Measurements from ENCODE around the gene SIRPB2.
"Not testable (repeated sequence)": the region's sequence is repeated elsewhere in the genome, so short reads cannot be mapped to it uniquely, and the experiment has no call there.

The SIRPB2 gene

DNA sequence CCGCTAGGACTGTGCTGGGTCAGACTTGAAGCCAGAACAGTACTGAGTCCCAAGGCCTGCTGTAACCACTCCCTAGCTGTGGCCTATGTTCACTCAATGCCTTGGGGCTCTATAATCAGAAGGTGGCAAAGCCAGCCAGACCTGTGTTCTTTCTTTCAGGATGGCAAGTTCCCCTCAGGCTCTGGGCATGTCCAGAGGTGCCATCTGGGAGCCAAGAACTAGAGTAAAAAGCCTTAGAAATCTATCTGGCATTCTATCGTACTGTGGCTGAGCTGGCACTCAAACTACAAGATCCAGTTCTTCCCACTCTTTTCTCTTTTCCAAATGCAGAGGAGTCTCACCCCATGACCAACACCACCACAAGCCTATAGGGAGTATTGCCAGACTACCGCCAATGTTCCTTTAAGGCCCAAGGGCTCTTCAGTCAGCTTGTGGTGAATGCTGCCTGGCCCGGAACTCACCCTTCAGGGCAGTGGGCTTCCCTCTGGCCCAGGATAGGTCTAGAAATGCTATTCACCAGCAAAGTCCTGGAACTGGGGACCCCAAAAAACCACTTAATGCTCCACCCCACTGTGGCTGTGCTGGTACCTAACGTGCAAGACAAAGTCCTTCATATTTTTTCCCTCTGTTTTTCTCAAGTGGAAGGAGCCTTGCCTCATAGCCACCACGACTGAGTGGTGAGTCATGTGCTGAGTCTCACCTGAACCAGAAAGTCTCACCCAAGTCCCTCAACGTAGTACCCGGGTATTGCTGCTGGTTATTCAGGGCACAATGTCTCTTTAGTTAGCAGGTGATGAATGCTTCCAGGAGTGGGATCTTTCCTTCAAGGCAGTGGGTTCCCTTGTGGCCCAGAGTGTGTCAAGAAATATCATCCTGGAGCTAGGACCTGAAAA is 8.6 kb upstream of the SIRPB2 start:
- DNase-seq (ENCODE audit: low read depth): no peak

DNA sequence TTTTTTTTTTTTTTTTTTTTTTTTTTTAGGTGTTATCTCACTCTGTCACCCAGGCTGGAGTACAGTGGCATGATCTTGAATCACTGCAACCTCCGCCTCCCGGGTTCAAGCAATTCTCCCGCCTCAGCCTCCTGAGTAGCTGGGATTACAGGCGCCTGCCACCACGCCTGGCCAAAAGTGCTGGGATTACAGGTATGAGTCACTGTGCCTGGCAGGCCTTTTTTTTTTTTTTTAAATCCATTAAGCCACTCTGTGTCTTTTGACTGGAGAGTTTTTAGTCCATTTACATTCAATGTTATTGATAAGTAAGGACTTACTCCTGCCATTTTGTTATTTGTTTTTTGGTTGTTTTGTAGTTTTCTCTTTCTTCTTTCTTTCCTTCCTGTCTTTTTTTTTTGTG is 6.2 kb upstream of the SIRPB2 start:
- DNase-seq (ENCODE audit: low read depth): not testable (repeated sequence)

DNA sequence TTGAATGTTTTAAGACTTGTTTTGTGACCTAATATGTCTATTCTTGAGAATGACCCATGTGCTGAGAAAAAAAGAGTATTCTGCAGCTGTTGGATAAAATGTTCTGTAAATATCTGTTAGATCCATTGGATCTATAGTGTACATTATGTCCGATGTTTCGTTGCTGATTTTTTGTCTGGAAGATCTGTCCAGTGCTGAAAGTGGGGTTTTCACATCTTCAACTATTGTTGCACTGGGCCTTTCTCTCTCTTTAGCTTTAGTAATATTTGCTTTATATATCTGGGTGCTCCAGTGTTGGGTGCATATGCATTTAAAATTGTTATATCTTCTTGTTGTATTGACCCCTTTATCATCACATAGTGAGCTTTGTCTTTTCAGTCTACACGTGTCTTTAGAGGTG is 5.7 kb upstream of the SIRPB2 start:
- DNase-seq (ENCODE audit: low read depth): no peak

DNA sequence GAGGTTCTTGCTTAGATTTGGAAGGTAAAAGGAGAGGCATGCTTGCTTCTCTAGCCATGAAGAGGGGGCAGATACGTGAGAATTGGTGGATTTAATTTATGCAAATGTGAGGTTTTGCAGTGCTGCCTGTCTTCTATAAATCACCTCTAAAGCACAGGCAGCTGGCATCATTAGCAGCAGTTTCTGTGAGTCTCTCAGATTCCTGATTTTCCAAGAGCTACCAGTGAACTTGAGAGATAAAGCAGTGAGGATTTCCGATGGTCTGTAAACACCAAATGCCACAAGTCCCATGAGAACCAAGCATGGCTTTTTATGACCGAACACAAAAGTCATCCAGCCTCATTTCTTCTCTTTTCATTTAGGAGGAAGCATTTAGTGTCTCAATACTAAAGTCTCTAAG is 3.2 kb upstream of the SIRPB2 start:
- no peak for DNase-seq (ENCODE audit: low read depth)

- no peak for DNase-seq (ENCODE audit: low read depth)
Measured at GRCh38 chr20:1493536-1493935, 2.3 kb upstream of the SIRPB2 start.

GRCh38 chr20:1491860-1492642 is 831 bp upstream of the SIRPB2 start:
- no peak for DNase-seq (ENCODE audit: low read depth)

DNA sequence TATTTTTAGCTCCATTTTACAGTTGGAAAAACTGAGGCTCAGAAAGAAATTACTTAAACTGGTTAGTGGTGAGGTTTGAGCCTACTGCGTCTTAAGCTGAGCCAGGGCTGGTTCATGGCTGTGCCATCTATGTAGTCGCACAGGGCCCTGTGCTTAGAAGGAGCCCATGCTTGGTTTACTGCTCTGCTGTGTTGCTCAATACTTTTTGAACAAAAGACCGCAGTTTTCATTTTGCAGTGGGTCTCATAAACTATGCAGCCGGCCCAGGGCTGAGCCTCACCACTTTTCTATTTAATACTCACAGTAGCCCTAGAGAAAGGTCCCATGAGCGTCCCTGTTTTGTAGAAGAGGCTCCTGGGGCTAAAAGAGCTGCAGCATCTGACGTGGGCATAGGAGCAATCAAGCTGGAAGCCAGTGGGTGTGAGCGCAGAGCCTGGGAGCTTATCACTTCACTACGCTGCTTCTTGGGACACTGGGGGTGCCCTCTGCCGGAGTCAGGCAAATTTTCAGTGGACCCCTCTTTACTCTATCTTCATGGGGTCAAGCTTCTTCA is 501 bp downstream of the SIRPB2 start:
- DNase-seq (ENCODE audit: low read depth): no peak

DNA sequence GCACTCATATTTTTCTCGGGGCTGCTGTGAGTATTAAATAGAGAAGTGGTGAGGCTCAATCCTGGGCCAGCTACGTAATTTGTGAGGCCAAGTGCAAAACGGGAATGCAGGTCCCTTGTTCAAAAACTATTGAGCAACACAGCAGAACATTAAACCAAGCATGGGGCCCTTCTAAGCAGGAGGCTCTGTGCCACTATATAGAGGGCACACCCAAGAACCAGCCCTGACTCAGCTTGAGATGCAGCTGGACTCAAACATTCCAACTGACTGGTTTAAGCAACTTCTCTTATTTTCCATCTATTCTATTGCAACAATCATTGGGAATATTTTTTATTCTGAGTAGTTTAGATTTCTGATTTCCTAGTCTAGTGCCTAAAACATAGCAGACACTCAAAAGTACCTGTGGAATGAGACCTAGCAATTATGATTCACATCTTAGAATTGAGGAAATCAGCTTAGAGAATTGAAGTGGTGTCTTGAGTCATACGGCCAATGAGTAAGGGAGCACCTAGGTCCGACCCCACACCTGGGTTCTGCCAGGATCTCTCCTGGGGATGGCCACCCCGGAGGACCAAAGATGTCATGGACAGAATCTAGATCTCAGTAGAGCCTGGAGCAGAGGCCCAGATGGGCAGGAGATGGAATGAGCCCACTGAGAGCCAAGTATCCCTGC is 1.3 kb downstream of the SIRPB2 start:
- DNase-seq (ENCODE audit: low read depth): no peak

DNA sequence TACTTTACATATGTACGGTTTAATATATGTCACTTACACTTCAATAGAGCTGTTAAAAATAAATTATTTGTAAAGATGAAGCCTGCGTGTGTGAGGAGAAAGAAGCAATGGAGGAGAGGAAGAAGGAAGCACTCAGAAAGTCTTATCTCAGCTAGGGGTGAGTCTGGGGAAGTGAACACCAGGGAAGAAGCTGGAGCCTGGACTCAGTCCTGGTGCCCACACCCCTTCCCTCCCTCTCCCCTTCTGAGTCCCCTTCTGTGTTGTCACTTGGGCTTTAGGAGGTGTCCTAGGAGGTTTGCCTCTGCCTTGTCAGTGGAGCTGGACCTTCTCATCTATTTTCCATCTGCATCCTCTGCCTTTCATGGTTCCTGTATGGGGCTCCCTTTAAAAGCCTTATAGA is 1.9 kb downstream of the SIRPB2 start:
- DNase-seq (ENCODE audit: low read depth): no peak

- no peak for DNase-seq (ENCODE audit: low read depth)
Measured at GRCh38 chr20:1486566-1486965, 4.7 kb downstream of the SIRPB2 start.

DNA sequence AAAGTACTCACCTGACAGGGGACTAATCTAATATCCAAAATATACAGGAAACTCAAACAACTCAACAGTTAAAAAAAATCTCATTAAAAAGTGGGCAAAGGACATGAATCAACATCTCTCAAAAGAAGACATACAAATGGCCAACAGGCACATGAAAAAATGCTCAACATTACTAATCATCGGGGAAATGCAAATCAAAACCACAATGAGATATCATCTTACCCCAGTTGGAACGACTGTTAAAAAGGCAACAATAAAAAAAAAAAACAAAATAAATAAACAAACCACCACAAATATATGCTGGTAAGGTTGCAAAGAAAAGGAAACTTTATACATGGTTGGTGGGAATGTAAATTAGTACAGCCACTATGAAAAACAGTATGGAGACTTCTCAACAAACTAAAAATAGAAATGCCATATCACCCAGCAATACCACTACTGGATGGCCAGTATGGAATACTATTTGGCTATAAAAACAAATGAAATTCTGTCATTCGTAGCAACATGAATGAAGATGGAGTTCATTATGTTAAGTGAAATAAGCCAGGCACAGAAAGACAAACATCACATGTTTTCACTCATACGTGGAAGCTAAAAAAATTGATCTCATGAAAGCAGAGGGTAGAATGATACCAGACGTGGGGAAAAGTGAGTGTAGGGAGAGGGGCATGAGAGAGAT is 6.6 kb downstream of the SIRPB2 start:
- DNase-seq (ENCODE audit: low read depth): no peak

- DNase-seq (ENCODE audit: low read depth): no peak
Measured at GRCh38 chr20:1479831-1480595, 11.2 kb downstream of the SIRPB2 start.

DNA sequence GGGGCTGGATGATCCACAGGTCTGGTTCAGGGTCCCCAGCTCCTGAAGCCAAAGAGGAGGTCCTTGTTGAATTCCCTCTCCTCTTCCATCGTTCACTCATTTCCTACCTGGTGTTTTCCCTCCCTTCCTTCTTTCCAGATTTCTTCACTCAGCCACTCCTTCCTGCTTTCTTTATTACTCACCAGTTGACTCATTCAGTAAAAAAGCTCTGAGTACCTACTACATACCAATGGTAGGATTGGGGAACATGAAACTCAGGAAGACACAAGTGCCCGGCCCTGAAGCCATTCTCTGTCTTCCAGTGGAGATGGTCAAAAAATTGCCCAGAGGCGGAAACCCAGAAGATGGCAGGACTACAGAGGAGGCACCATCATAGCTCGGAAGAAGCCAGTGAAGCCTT is 12.7 kb downstream of the SIRPB2 start:
- DNase-seq (ENCODE audit: low read depth): no peak

GRCh38 chr20:1477896-1478490 is 13.2 kb downstream of the SIRPB2 start:
- no peak for DNase-seq (ENCODE audit: low read depth)

- no peak for DNase-seq (ENCODE audit: low read depth)
Measured at GRCh38 chr20:1474817-1475603, 16.2 kb downstream of the SIRPB2 start.

DNA sequence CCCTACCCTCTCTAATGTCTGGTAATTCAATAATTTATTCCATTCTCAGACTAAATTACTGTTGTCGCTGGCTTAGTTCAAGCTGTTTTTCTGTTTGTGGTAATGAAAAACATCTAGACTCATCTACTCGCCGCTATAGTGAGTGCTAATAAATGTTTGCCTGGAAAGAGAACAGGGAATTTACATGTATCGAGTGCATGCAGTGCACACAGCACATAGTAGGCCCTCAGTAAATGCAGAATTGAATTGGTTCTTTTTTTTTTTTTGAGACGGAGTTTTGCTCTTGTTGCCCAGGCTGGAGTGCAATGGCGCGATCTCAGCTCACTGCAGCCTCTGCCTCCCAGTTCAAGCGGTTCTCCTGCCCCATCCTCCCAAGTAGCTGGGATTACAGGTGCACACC is 16.9 kb downstream of the SIRPB2 start:
- DNase-seq (ENCODE audit: low read depth): no peak

DNA sequence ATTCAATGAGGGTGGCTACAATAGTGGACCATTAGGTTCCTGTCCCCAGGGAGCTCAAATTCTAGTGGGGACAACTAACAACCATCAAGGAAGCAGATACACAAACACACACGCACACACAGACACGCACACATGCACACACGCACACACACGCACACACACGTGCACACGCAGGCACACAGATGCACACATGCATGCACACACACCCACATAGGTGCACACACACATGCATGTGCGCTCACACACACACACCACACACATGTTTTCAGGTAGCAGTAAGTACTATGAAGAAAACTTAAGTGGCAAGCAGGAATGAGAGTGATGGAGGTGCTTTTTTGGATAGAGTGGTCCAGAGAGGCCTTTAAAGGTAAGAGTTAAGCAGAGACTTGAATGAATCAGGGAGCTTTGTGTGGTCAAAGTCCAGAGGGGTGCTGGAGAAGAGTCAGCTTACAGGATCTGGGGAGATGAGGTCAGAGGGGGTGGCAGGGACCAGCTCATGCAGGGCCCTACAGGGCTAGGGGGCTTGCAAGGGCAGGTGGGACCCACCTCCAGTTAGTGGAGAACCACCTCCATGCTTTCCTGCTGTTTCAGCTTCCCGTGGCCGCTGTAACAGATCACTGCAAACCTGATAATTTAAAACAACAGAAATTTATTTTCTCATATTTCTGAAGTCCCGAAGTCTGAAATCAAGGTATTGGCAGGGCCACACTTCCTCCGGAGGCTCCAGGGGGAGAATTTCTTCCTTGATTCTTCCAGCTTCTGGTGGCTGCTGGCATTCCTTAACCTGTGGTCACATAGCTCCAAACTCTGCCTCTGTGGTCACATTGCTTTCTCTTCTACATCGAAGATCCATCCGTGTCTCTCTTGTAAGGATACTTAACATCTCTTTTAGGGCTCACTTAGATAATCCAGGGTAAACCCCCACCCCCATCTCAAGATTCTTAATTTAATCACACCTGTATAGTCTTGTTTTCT is 17.7 kb downstream of the SIRPB2 start:
- no peak for DNase-seq (ENCODE audit: low read depth)

DNA sequence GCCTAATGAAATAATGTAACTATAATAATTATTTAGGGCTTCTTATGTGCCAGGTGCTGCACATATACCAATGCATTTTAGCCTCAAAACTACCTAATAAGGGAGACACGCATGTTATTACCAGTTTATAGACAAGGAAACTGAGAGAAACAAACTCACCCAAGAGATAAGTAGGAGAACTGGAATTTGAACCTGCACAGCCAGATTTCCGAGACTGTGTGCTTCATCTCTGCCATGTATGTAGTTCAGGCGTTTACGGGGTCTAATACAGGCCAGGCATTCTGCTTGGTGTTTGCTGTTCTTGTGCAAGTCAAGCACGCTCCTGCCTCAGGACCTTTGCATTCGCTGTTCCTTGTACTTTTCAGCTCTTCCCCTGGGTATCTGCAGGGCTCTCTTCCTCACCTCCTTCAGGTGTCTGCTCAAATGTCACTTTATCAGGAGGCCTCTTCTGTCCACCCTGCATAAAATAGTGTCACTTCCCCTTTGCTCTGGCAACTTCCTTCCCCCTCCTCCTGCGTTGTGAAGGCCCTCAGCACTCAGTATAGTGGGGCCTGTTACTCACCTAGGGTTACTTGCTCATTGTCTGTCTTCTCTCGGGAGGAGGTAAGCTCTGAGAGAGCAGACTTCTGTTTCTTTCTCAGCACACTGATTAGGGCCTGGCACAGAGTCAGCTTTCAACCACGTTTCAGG is 18.5 kb downstream of the SIRPB2 start:
- no peak for DNase-seq (ENCODE audit: low read depth)

Data from activated T-cell treated with anti-CD3 and anti-CD28 coated beads for 1 hour (primary cell).